Measurements from ENCODE around the gene PDE4C. TPM values are rescaled to one million over a fixed set of nuclear protein-coding genes. Genes with fewer than 3 reads are reported as not detected.

The PDE4C gene
- total RNA-seq, 2 donors from 2014 or later, result 0.27 to 1.6 TPM

DNA sequence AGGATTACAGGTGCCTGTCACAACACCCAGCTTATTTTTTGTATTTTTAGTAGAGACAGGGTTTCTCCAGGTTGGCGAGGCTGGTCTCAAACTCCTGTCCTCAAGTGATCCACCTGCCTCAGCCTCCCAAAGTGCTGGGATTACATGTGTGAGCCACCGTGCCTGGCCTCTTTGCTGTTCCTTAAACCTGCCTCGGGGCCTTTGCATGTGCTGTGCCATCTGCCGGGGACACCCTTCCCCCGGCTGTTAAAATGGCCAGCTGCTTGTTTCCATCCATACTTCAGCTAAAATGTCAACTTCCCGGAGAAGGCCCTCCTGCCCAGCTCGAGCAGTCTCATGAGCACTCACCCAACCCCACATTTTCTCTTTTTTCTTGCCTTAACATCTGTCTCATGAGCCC is 19.1 kb upstream of the PDE4C start:
- DNase-seq (ENCODE audit: low spot score), result no peak
- H3K4me1 ChIP-seq (replicated peaks), result no peaks in the 10 kb centered on the region
- no peak overlapping the region for H3K27ac ChIP-seq
- no peaks in the 10 kb centered on the region for H3K9me3 ChIP-seq
- H3K36me3 ChIP-seq, result no peaks in the 10 kb centered on the region
- 73% methylated on average over 7 of the region's 7 CpGs for WGBS
- no peak overlapping the region for H3K4me3 ChIP-seq
- intact Hi-C loops (cut with DNase I), result no loop called here
- H3K27me3 ChIP-seq (replicated peaks; ENCODE audit: insufficient read depth), result no peaks in the 10 kb centered on the region
- TF ChIP-seq POLR2AphosphoS5 (IDR thresholded peaks at IDR 0.05), result no peak
- TF ChIP-seq, protein P1, sequence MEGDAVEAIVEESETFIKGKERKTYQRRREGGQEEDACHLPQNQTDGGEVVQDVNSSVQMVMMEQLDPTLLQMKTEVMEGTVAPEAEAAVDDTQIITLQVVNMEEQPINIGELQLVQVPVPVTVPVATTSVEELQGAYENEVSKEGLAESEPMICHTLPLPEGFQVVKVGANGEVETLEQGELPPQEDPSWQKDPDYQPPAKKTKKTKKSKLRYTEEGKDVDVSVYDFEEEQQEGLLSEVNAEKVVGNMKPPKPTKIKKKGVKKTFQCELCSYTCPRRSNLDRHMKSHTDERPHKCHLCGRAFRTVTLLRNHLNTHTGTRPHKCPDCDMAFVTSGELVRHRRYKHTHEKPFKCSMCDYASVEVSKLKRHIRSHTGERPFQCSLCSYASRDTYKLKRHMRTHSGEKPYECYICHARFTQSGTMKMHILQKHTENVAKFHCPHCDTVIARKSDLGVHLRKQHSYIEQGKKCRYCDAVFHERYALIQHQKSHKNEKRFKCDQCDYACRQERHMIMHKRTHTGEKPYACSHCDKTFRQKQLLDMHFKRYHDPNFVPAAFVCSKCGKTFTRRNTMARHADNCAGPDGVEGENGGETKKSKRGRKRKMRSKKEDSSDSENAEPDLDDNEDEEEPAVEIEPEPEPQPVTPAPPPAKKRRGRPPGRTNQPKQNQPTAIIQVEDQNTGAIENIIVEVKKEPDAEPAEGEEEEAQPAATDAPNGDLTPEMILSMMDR (IDR thresholded peaks at IDR 0.05), result no peak
- TF ChIP-seq POLR2A (IDR thresholded peaks at IDR 0.05), result no peak

DNA sequence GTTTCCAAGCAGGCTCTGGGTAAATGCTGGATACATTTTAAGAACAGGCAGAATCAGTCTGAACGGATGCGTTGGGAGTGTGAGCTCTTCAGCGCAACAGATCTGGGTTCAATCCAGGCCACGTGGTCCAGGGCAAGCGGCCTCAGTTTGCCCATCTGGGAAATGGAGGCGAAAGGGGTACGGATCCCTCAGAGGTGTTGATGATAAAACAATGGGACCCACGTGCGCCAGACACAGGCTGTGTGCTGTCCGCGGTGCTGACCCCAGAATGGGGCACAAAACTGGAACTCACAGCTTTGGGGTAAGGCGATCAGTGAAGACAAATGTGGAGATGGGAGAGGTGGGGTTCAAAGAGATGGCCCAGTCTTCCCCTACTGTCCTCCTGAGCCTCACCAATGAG is 13.1 kb upstream of the PDE4C start:
- intact Hi-C loops (cut with DNase I), result no loop called here
- TF ChIP-seq, protein P1 (IDR thresholded peaks at IDR 0.05), result no peak
- no peak for TF ChIP-seq POLR2A (IDR thresholded peaks at IDR 0.05)
- no peak for TF ChIP-seq POLR2AphosphoS5 (IDR thresholded peaks at IDR 0.05)
- no peak for DNase-seq (ENCODE audit: low spot score)
- Histone ChIP-seq H3K36me3 (no peaks in the 10 kb centered on the region), H3K4me1 (replicated peaks) (no peaks in the 10 kb centered on the region), H3K27me3 (replicated peaks; ENCODE audit: insufficient read depth) (peaks cover 3% of the 10 kb centered on the region), H3K27ac (no peak overlapping the region), H3K9me3 (no peaks in the 10 kb centered on the region), H3K4me3 (no peak overlapping the region)
- 29% methylated on average over 12 of the region's 12 CpGs for WGBS

DNA sequence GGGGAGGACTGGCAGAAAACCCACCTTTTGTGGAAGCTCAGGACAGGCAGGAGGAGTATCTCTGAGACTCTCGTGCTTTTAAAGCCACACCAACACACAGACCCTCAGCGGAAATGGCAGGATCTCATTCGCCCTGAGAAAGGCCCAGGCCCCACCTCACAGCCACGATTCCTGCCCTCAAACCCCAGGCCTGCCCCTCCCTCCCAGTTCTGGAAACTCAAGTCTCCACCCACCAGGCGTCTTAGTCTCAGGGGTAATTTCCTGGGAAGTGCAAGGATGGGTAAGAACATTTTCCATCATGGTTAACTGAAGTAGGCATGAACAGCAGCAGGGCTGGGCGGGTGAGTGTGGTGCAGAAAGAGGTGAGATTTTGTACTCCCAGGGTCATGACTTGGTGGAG is 8.0 kb upstream of the PDE4C start:
- TF ChIP-seq POLR2AphosphoS5 (IDR thresholded peaks at IDR 0.05), result no peak
- no peak for TF ChIP-seq POLR2A (IDR thresholded peaks at IDR 0.05)
- TF ChIP-seq, protein P1 (IDR thresholded peaks at IDR 0.05), result no peak
- Histone ChIP-seq H3K27ac (no peak overlapping the region), H3K27me3 (replicated peaks; ENCODE audit: insufficient read depth) (peaks cover 10% of the 10 kb centered on the region), H3K9me3 (no peaks in the 10 kb centered on the region), H3K4me1 (replicated peaks) (no peaks in the 10 kb centered on the region), H3K36me3 (no peaks in the 10 kb centered on the region), H3K4me3 (no peak overlapping the region)
- DNase-seq (ENCODE audit: low spot score), result no peak
- WGBS, result 29% methylated on average over 6 of the region's 6 CpGs
- intact Hi-C loops (cut with DNase I), result no loop called here

DNA sequence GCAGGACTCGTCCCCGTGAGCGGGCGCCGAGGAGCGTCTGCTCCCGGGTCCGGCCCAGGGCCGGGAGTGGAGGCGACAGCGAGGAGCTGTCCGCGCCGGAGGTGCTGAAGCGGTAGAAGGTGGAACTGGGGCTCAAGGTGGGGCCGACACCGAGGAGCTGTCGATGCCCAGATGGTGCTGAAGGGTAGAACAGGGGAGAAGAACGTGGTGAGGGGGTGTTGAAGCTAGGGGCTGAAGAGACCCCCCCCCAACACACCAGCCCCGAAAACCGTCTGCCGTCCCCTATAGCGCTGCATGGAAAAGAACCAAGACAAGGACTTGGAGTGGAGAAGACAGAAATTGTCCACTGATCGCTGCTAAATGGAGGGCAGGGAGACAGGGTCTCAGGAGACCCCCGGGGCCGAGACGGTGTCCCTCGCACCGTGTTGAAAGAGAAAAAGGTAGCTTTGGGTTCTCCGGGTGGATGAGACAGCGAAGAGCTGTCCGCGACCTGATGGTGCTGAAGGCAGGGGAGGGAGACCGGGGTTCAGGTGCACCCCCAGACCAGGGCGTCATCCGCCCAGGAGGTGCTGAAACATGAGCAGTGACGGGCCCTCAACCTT is 7.1 kb upstream of the PDE4C start:
- Histone ChIP-seq H3K9me3 (no peaks in the 10 kb centered on the region), H3K27ac (no peak overlapping the region), H3K4me3 (no peak overlapping the region), H3K36me3 (no peaks in the 10 kb centered on the region), H3K4me1 (replicated peaks) (no peaks in the 10 kb centered on the region), H3K27me3 (replicated peaks; ENCODE audit: insufficient read depth) (peaks cover 10% of the 10 kb centered on the region)
- DNase-seq (ENCODE audit: low spot score), result no peak
- WGBS, result 20% methylated on average over 36 of the region's 37 CpGs
- intact Hi-C loops (cut with DNase I), result no loop called here
- TF ChIP-seq, protein P1 (IDR thresholded peaks at IDR 0.05), result no peak
- no peak for TF ChIP-seq POLR2A (IDR thresholded peaks at IDR 0.05)
- TF ChIP-seq POLR2AphosphoS5 (IDR thresholded peaks at IDR 0.05), result no peak

DNA sequence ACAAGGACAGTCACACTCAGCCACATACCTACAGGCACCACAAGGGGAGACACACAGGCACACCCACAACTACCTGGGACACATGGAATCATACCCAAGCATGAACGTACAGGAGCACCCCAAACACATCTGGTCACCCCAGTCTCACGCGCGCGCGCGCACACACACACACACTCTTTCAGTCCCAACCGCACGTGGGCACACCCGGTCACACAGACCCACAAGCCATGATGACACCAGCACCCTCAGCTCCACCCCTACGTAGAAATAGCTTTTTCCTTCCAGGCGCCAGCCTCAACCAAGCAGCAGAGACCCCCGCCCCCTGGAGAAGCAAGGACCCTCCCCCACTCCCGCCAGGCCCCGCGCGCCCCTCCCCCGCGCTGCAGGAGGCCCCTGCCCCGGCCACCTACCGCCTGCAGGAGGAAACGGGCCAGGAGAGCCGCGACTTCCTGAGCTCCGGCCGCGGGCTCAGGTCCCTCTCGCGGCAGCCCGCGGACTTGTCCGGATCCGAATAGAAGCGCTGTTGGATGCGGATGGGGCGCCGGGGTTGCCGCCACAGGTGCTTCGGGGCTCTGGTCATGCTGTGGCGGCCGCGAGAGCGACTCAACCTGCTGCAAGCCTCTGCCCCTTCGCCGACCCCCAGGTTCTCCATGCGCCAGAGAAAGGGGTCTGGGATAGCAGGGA is 6.4 kb upstream of the PDE4C start:
- WGBS, result 7% methylated on average over 36 of the region's 46 CpGs
- H3K36me3 ChIP-seq, result no peaks in the 10 kb centered on the region
- H3K9me3 ChIP-seq, result no peaks in the 10 kb centered on the region
- H3K27me3 ChIP-seq (replicated peaks; ENCODE audit: insufficient read depth), result peaks cover 10% of the 10 kb centered on the region
- no peaks in the 10 kb centered on the region for H3K4me1 ChIP-seq (replicated peaks)
- no peak for DNase-seq (ENCODE audit: low spot score)
- intact Hi-C loops (cut with DNase I), result no loop called here
- no peak overlapping the region for H3K27ac ChIP-seq
- TF ChIP-seq POLR2A (IDR thresholded peaks at IDR 0.05), result no peak
- TF ChIP-seq, protein P1 (IDR thresholded peaks at IDR 0.05), result no peak
- TF ChIP-seq POLR2AphosphoS5 (IDR thresholded peaks at IDR 0.05), result no peak
- no peak overlapping the region for H3K4me3 ChIP-seq

Measured in prostate gland (tissue), 2 donors.